Stimulated activated CD4-positive, alpha-beta T cell treated with anti-CD3 and anti-CD28 coated beads, Interleukin-12 subunit alpha, Interleukin-12 subunit beta, amount 100 ng/mL, for 4 hours (primary cell): ENCODE results near the gene GARIN1A.
"Not testable (repeated sequence)": the region's sequence is repeated elsewhere in the genome, so short reads cannot be mapped to it uniquely, and the experiment has no call there.

Source experiments
- DNase-seq: peaks from one replicate; pipeline ENCODE4 v3.0.0-alpha.2; 2020

Gene GARIN1A

GRCh38 chr7:128671992-128672391 lies at the start of gene GARIN1A:
Gene GARIN1A, plus strand, starts transcription at chr7:128672292. Its CDS starts 106 bp downstream, at chr7:128672398.
- no peak for DNase-seq

- not testable (repeated sequence) for DNase-seq
These were observed 45.0 kb upstream of the GARIN1A start for GRCh38 chr7:128627124-128627523.

- not testable (repeated sequence) for DNase-seq
These were observed 38.2 kb upstream of the GARIN1A start for GRCh38 chr7:128633915-128634314.

GRCh38 chr7:128645206-128645605 lies 26.9 kb upstream of the GARIN1A start:
- not testable (repeated sequence) for DNase-seq

GRCh38 chr7:128645844-128646243 lies 26.2 kb upstream of the GARIN1A start:
- DNase-seq, result not testable (repeated sequence)

- not testable (repeated sequence) for DNase-seq
These were observed 25.2 kb upstream of the GARIN1A start for GRCh38 chr7:128646877-128647276.

GRCh38 chr7:128651096-128651495 lies 21.0 kb upstream of the GARIN1A start:
- DNase-seq, result not testable (repeated sequence)

- DNase-seq, result not testable (repeated sequence)
These were observed 19.5 kb upstream of the GARIN1A start for GRCh38 chr7:128652606-128653005.

- not testable (repeated sequence) for DNase-seq
These were observed 18.9 kb upstream of the GARIN1A start for GRCh38 chr7:128653197-128653596.

GRCh38 chr7:128654080-128654479 lies 18.0 kb upstream of the GARIN1A start:
- not testable (repeated sequence) for DNase-seq

- DNase-seq, result not testable (repeated sequence)
These were observed 17.6 kb upstream of the GARIN1A start for GRCh38 chr7:128654501-128654900.

- DNase-seq, result not testable (repeated sequence)
These were observed 13.7 kb upstream of the GARIN1A start for GRCh38 chr7:128658428-128658827.

GRCh38 chr7:128660596-128660995 lies 11.5 kb upstream of the GARIN1A start:
- no peak for DNase-seq

- DNase-seq, result no peak
These were observed 10.6 kb upstream of the GARIN1A start for GRCh38 chr7:128661446-128661845.

GRCh38 chr7:128662091-128662490 lies 10.0 kb upstream of the GARIN1A start:
- DNase-seq, result no peak

GRCh38 chr7:128663223-128663622 lies 8.9 kb upstream of the GARIN1A start:
- not testable (repeated sequence) for DNase-seq

- DNase-seq, result no peak
These were observed 7.0 kb upstream of the GARIN1A start for GRCh38 chr7:128665057-128665456.

- no peak for DNase-seq
These were observed 5.9 kb upstream of the GARIN1A start for GRCh38 chr7:128666200-128666599.

- no peak for DNase-seq
These were observed 930 bp downstream of the GARIN1A start for GRCh38 chr7:128672927-128673517.

GRCh38 chr7:128673571-128673970 lies 1.5 kb downstream of the GARIN1A start:
- no peak for DNase-seq

GRCh38 chr7:128676665-128677064 lies 4.6 kb downstream of the GARIN1A start:
- DNase-seq, result no peak

GRCh38 chr7:128679920-128680319 lies 7.8 kb downstream of the GARIN1A start:
- DNase-seq, result no peak

GRCh38 chr7:128681794-128682537 lies 9.9 kb downstream of the GARIN1A start:
- DNase-seq, result no peak

GRCh38 chr7:128683270-128683669 lies 11.2 kb downstream of the GARIN1A start:
- not testable (repeated sequence) for DNase-seq
